ENCODE data around the gene VAMP8.

DNA sequence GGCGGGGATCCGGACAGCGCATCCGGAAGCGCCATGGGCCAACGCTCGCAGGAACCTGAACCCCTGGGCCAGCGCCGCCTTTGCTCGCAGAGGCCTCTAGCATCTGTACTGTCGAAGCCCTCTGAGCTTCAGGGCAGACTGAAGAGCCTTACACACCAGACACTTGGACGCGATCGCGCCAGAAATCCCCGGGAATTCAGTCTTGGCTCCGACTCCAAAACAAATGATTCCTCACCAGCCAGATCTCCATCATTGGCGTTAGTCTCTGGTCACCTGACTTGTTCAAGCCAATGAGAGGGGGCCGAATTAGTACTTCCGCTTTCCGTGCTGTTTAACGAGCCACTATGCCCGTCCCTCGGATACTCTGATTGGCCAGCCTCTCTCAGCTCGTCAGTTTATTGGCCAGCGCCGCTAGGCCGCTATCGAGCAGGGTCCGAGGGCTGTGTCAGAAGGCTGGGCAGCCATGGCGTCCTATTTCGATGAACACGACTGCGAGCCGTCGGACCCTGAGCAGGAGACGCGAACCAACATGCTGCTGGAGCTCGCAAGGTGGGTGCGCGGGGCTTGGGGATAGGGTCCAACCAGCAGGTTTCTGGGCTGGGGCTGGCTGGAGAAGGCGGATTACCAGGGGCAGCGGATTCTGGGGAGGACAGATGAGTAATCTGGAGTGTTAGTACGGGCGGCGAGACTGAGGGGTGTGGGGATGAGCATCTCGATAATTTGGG lies 18.1 kb downstream of the VAMP8 start, which contains the start of gene RNF181:
- TF ChIP-seq EP300 (IDR thresholded peaks at IDR 0.05) (no peak), POLR2A (IDR thresholded peaks at IDR 0.05) (peak; percentile 88)
- TF ChIP-seq, protein P1, sequence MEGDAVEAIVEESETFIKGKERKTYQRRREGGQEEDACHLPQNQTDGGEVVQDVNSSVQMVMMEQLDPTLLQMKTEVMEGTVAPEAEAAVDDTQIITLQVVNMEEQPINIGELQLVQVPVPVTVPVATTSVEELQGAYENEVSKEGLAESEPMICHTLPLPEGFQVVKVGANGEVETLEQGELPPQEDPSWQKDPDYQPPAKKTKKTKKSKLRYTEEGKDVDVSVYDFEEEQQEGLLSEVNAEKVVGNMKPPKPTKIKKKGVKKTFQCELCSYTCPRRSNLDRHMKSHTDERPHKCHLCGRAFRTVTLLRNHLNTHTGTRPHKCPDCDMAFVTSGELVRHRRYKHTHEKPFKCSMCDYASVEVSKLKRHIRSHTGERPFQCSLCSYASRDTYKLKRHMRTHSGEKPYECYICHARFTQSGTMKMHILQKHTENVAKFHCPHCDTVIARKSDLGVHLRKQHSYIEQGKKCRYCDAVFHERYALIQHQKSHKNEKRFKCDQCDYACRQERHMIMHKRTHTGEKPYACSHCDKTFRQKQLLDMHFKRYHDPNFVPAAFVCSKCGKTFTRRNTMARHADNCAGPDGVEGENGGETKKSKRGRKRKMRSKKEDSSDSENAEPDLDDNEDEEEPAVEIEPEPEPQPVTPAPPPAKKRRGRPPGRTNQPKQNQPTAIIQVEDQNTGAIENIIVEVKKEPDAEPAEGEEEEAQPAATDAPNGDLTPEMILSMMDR (IDR thresholded peaks at IDR 0.05) = no peak
